Fibroblast of skin of right quadriceps (primary cell): Measurements from ENCODE around the gene ADD1.
A peak's percentile ranks its signal among the peaks of the same experiment; 100 is the strongest.
"Not testable (repeated sequence)": the region's sequence is repeated elsewhere in the genome, so short reads cannot be mapped to it uniquely, and the experiment has no call there.

ENCODE experiments used
- DNase-seq: peaks from one replicate; pipeline ENCODE4 v3.0.0-alpha.2; 2013

The ADD1 gene

GRCh38 chr4:2898001-2898400, 54.4 kb downstream of the ADD1 start:
- no peak for DNase-seq

- no peak for DNase-seq
Measured at GRCh38 chr4:2900741-2901140, 57.1 kb downstream of the ADD1 start.

- no peak for DNase-seq
Measured at GRCh38 chr4:2901186-2901585, 57.5 kb downstream of the ADD1 start.

DNA sequence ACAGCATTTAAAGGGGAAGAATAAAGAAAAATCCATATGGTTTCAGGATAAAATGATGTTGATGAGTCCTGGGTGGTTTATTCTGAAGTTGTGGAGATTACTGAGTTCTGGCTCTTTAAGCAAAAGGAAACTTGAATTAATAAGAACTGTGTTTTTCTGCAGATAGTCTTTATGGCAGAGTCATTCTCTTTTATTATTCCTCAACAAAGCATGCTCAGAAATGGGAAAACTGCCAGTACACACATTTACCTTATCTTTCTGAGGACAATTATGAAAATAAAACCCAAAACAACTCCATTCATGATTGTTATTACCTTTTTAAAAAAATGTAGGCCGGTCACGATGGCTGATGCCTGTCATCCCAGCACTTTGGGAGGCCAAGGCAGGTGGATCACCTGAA, 58.5 kb downstream of the ADD1 start:
- no peak for DNase-seq

- DNase-seq, result no peak
Measured at GRCh38 chr4:2905544-2905943, 61.9 kb downstream of the ADD1 start.

DNA sequence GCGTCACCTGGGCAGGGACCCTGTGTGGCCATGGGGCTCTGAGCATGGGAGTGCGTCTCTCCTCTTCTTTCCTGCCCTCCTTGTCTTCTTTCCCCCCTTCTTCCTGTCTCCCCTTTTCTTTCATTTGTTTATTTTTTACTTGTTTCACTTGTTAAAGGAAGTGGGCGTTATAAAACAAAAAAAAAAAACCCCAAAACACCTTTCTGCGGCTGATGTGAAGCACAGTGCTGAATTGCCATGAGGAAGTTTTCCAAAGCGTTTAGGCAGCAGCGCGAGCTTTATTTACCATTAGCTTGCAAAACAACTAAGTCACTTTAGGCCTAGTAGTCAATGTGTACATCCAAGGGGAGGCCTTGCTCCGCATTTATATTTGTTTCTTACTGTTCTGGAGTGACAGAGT, 62.6 kb downstream of the ADD1 start:
- DNase-seq, result no peak

DNA sequence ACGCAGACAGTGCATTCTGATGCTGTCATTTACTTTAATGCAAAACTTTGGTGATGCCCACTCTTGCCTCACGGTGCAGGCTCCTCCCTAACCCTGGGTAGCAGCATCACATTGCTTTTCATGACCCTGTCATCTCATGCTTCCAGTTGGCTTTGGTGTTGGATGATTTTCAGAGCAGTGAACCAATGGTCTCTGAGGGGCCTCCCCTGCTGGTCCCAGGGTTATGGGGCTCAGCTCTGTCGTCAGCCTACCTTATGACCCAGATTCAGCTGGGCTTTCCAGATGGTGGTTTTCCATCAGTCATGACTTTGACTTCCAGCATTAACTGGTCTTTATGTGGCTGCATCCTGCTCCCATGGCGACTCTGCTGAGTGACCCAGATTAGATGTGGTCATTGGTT, 63.6 kb downstream of the ADD1 start:
- no peak for DNase-seq

DNA sequence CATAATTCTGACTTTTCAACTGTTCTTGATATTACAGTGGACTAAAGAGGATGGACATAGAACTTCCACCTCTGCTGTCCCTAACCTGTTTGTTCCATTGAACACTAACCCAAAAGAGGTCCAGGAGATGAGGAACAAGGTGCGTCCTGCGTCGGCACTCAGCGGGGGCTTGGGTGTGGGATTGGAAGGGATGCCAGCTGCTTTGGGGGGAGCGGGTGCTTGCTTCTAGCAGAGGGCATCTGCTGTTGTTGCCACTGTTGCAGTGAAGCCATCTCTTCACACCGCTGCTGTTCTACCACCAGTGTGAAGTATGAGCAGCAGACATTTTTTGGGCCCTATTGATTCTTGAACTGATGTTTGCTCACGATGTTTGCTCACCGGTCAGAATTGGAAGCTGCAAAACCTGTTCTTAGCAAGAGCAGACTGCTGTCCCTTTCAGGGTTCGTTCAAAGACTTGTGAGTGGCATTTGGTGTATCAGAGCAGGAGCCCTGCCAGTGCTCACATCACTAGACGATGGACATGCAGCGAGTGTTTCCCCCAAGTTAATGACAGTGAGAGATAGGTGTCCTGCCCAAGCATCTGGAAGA, 64.2 kb downstream of the ADD1 start:
- no peak for DNase-seq

GRCh38 chr4:2908686-2909085, 65.0 kb downstream of the ADD1 start:
- DNase-seq, result no peak

DNA sequence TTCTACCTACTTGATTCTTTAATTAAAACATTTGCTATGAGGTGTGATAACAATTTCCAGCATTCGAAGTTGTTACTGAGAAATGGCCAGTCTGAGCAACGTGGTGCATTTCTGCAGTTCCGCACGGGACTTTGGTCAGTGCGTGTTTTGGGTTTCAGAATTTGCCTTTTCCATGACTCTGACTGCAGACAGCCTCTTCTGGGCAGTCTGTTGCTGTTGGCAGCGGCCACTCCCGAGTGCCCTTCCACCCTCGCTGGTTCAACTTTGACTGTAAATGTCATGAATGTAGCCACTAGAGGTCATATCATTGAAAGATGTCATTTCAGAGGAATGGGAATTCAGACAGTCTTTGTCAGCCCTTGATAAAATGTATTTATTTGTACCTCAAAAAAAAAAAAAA, 65.9 kb downstream of the ADD1 start:
- no peak for DNase-seq

DNA sequence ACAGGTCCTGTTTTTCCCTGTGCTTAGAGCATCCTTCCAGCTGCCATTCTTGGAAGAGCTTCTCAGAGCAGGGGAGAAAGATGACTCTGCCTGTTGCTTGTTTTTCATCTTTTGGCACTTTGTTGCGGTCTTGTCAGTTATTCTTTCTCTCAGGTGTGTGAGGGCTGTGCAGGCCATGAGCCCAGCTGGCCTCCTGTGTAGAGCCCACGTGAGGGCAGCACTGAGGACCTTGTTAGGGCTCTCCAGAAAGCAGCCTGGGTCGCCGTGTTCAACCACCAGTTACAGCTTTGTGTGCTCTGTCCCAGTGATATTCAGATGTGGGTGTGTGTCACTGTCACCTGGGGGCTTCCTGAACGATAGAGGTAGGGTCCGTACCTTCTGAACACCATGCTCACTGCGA, 66.8 kb downstream of the ADD1 start:
- no peak for DNase-seq

DNA sequence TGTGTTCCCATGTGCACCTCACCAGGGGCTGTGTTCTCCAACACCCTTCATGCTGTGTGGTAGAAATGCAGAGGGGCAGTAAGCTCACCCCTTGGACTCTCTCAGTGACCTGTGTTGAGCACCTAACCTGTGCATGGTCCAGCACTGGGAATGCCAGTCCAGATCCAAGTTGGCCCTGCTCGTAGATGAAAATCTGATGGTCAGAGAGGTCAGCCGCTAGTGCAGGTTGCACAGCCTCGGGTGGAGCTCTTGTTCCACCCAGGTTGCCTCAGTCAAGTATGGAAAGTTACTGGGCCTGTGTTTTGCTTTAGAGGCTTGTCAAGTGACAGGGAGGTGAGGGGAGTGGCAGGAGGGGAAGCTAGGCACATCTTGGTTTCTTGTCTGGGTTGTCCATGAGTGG, 68.2 kb downstream of the ADD1 start:
- no peak for DNase-seq

GRCh38 chr4:2913168-2913567, 69.5 kb downstream of the ADD1 start:
- no peak for DNase-seq

DNA sequence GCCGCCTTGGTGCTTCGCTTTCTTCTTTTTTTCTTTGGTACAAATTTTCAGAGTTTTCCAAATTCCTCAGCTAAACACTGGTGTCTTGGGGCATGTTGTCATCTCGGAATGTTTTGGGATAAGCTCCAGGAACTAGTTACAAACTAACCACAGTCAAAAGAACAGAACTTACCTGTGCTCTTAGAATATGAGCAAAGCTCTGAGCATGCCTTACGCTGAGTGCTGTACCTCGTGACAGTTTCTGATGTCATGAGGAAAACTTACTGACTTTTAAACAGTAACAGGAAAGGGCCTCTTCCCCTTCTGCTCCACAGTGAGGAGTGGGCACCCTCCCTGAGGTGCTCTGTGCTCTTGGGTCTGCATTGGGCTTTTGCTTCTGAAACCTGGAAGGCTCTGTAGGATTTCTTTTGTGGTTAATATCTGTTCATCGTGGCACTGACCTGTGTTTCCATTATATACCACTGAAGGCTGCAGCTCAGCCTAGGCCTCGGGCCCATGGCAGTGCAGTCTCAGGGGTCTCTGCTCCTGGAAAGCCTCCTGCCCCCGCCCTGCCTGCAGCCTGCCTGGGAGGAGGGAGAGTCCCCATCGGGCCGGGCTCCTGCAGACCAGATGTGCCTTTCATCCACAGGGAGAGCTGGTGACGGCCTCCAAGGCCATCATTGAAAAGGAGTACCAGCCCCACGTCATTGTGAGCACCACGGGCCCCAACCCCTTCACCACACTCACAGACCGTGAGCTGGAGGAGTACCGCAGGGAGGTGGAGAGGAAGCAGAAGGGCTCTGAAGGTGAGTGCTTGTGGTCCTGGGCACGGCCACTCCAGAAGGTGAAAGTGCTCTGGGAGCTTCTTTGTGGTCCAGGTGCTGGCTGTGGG, 70.8 kb downstream of the ADD1 start:
- DNase-seq, result no peak

GRCh38 chr4:2915789-2916188, 72.1 kb downstream of the ADD1 start:
- no peak for DNase-seq

DNA sequence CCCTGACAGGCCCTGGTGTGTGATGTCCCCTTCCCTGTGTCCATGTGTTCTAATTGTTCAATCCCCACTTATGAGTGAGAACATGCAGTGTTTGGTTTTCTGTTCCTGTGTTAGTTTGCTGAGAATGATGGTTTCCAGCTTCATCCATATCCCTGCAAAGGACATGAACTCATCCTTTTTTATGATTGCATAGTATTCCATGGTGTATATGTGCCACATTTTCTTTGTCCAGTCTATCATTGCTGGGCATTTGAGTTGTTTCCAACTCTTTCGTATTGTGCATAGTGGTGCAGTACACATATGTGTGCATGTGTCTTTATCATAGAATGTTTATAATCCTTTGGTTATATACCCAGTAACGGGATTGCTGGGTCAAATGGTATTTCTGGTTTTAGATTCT, 73.1 kb downstream of the ADD1 start:
- DNase-seq, result not testable (repeated sequence)

DNA sequence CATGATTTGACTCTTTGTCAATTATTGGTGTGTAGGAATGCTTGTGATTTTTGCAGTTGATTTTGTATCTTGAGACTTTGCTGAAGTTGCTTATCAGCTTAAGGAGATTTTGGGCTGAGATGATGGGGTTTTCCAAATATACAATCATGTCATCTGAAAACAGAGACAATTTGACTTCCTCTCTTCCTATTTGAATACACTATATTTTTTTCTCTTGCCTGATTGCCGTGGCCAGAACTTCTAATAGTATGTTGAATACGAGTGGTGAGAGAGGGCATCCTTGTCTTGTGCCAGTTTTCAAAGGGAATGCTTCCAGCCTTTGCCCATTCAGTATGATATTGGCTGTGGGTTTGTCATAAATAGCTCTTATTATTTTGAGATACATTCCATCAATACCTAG, 74.7 kb downstream of the ADD1 start:
- not testable (repeated sequence) for DNase-seq

- DNase-seq, result not testable (repeated sequence)
Measured at GRCh38 chr4:2918714-2919113, 75.1 kb downstream of the ADD1 start.

GRCh38 chr4:2922453-2923101, 78.9 kb downstream of the ADD1 start:
- DNase-seq, result peak; percentile 65

GRCh38 chr4:2923141-2923551, 79.5 kb downstream of the ADD1 start:
- peak; percentile 22 for DNase-seq

- no peak for DNase-seq
Measured at GRCh38 chr4:2923668-2924173, 80.1 kb downstream of the ADD1 start.

- DNase-seq, result no peak
Measured at GRCh38 chr4:2924286-2924685, 80.6 kb downstream of the ADD1 start.

DNA sequence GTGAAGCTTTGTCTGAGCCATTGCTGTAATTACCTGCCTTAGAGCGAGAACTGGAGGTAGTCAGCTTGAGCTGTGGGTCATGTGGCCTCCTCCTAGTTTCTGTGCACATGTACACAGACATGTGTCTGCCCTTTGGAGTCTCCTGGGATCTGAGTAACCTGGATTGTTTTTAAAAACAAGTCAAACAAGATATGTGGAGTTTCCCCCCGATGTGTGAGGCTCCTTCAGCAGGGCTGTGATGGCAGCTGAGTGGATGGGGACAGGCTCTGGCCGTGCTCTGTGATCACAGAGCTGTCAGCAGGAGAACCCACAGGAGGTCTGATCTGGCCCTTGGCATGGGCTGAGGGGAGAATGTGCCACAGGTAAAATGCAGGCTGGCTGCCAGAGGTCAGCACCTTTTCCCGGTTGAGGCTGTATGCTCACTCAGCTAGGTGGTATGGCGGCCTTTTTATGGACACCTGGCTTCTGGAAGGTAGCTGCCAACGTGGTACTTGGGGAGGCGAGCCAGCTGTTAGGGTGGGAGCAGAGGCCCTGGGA, 81.2 kb downstream of the ADD1 start:
- no peak for DNase-seq

DNA sequence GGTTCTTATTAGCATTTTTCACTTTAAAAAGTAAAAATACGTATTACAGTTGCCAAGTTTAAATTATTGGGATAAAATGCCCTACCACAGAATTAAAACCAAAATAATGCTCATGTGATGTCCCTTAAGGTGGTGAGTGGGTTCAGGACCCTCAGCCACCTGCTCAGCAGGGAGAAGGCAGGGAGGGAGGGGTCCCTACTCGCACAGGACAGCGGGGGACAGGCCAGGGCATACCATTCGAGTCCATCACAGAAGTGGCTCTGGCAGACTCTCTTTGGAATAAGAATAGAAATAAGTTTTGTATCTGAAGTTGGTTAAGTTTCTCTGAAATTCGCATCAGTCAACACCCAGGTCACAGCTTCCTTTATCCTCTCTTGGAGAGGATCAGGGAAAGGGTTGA, 81.9 kb downstream of the ADD1 start:
- DNase-seq, result no peak
